Measurements from ENCODE around the gene IDH3G.

Gene IDH3G

DNA sequence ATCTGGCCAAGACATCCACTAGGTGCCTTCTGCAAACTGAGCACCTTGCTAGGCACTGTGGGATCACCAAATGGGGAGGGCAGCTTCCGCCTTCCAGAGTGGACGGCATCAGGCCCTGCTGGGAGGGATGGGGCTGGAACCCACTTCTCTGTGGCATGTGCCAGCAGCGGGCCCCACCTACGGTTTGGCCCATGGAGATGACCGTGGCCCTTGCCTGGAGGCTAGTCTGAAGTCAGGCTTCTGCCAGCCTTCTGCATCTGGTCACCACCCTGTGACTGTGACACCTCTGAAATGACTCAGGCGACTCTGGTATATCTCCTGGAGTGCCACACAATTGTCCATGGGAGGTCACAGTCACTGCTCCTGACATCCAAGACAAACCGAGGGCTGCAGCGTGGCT is 7.5 kb upstream of the IDH3G start:
- Histone ChIP-seq H3K9ac (ENCODE audit: low read length in 2 of 2) (no peak overlapping the region), H3K4me3 (ENCODE audit: low read length in 2 of 2) (no peak overlapping the region), H3K9me3 (ENCODE audit: control insufficient read depth in 2 of 2, low read length in 2 of 2) (no peaks in the 10 kb centered on the region), H3K27me3 (ENCODE audit: control insufficient read depth in 1 of 2, insufficient read depth in 2 of 2, low read length in 2 of 2) (peaks cover 0 to 4% of the 10 kb centered on the region in 2 donors), H3K36me3 (ENCODE audit: control insufficient read depth in 2 of 2, insufficient read depth in 2 of 2, low read length in 2 of 2) (peaks cover 4 to 5% of the 10 kb centered on the region in 2 donors), H3K4me1 (ENCODE audit: control insufficient read depth, insufficient read depth, low read length) (no peaks in the 10 kb centered on the region), H3K27ac (ENCODE audit: low read length) (no peak overlapping the region)

DNA sequence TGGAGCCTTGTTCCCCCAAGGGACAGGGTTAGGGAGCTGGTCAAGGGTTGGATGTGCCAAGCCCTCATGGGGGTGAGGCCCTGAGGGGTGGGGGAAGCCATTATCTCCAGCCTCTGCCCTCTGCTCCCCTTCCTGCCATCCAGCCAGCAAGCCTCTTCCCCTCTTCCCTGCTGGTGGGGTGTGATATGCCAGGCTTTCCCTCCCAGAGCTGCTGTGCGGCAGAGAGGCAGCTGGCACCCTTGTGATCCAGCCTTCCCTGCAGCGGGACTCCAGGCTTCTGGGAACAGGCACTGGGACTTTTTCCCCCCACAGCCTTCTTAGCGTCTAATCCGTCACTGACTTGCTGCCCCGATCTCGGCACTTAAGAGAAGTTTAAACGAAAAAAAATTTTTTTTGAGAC is 6.6 kb upstream of the IDH3G start:
- H3K9ac ChIP-seq (ENCODE audit: low read length in 2 of 2) = no peak overlapping the region
- H3K27me3 ChIP-seq (ENCODE audit: control insufficient read depth in 1 of 2, insufficient read depth in 2 of 2, low read length in 2 of 2) = peaks cover 0 to 4% of the 10 kb centered on the region in 2 donors
- H3K9me3 ChIP-seq (ENCODE audit: control insufficient read depth in 2 of 2, low read length in 2 of 2) = no peaks in the 10 kb centered on the region
- H3K27ac ChIP-seq (ENCODE audit: low read length) = no peak overlapping the region
- H3K4me3 ChIP-seq (ENCODE audit: low read length in 2 of 2) = no peak overlapping the region
- peaks cover 4 to 7% of the 10 kb centered on the region in 2 donors for H3K36me3 ChIP-seq (ENCODE audit: control insufficient read depth in 2 of 2, insufficient read depth in 2 of 2, low read length in 2 of 2)
- peaks cover 9% of the 10 kb centered on the region for H3K4me1 ChIP-seq (ENCODE audit: control insufficient read depth, insufficient read depth, low read length)

DNA sequence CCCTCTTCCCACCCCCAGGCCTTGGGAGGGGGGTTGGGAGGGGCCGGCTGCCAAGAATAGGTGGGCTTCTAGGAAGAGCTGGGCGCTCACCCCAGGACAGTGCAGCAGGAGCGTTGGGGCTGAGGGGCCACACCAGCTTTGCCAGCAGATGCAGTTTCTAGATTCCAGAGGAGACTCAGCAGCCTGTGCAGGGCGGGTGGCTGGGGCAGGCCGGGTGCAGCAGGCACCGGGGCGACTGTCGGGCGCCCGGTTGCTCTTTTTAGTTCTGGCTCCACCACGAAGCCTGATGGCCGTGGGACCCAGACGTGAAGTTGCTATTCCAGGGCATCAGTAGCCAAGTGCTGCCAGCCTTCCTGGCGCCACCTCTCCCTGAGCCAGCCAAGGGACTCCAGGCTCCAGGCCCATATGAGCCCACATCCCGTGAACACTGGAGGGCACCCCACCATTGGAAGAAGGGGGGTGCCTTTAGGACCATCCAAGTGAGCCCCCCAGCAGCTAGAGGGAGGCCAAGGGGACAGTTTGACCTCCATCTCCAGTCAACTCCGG is 6.1 kb upstream of the IDH3G start:
- no peak overlapping the region for H3K27ac ChIP-seq (ENCODE audit: low read length)
- no peak overlapping the region for H3K9ac ChIP-seq (ENCODE audit: low read length in 2 of 2)
- H3K4me3 ChIP-seq (ENCODE audit: low read length in 2 of 2) = no peak overlapping the region
- peaks cover 0 to 4% of the 10 kb centered on the region in 2 donors for H3K27me3 ChIP-seq (ENCODE audit: control insufficient read depth in 1 of 2, insufficient read depth in 2 of 2, low read length in 2 of 2)
- peaks cover 4 to 7% of the 10 kb centered on the region in 2 donors for H3K36me3 ChIP-seq (ENCODE audit: control insufficient read depth in 2 of 2, insufficient read depth in 2 of 2, low read length in 2 of 2)
- no peaks in the 10 kb centered on the region for H3K9me3 ChIP-seq (ENCODE audit: control insufficient read depth in 2 of 2, low read length in 2 of 2)
- peaks cover 14% of the 10 kb centered on the region for H3K4me1 ChIP-seq (ENCODE audit: control insufficient read depth, insufficient read depth, low read length)

DNA sequence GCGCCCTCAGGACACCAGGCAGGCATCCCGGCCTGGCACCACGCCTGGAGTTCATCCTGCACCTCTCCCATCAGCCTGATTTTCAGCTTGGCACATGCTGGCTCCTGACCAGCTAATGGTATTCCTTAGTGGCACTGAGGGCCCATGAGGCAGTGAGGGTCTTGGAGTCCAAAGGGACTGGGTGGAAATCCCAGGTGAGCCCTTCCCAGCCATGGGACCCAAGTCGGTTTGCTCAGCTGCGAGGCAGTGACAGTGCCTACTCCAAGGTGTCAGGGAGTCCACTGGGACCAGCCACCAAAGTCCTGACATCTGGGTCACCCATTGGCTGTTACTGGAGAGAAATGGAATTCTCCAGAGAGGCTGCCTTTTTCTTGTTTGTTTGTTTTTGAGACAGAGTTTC is 5.2 kb upstream of the IDH3G start:
- peaks cover 0 to 4% of the 10 kb centered on the region in 2 donors for H3K27me3 ChIP-seq (ENCODE audit: control insufficient read depth in 1 of 2, insufficient read depth in 2 of 2, low read length in 2 of 2)
- H3K9ac ChIP-seq (ENCODE audit: low read length in 2 of 2) = no peak overlapping the region
- H3K4me3 ChIP-seq (ENCODE audit: low read length in 2 of 2) = no peak overlapping the region
- peaks cover 18% of the 10 kb centered on the region for H3K4me1 ChIP-seq (ENCODE audit: control insufficient read depth, insufficient read depth, low read length)
- H3K36me3 ChIP-seq (ENCODE audit: control insufficient read depth in 2 of 2, insufficient read depth in 2 of 2, low read length in 2 of 2) = peaks cover 4 to 7% of the 10 kb centered on the region in 2 donors
- H3K9me3 ChIP-seq (ENCODE audit: control insufficient read depth in 2 of 2, low read length in 2 of 2) = no peaks in the 10 kb centered on the region
- no peak overlapping the region for H3K27ac ChIP-seq (ENCODE audit: low read length)

DNA sequence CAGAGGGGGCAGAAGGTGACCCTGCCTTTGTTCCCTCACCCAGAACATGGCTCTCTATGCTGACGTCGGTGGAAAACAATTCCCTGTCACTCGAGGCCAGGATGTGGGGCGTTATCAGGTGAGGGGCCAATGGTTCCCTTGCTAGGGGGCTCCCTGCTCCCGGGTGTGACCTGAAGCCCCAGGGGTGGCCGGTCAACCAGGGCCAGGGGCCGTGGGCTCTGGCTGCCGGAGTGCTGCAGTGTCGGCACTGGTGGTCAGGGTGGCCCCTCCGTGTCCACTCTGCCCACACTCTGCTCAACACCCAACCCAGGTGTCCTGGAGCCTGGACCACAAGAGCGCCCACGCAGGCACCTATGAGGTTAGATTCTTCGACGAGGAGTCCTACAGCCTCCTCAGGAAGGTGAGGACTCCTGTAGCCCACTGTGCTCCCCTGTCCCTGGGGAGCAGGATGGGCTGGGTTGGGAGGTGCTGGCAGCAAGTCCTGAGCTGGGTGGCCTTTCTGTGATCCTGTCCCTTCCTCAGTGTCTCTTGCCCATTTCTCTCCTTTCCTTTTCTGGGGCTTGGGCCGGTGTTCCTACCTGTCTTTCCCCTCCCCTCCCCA is 3.3 kb upstream of the IDH3G start:
- H3K27ac ChIP-seq (ENCODE audit: low read length) = no peak overlapping the region
- H3K36me3 ChIP-seq (ENCODE audit: control insufficient read depth in 2 of 2, insufficient read depth in 2 of 2, low read length in 2 of 2) = peaks cover 4 to 7% of the 10 kb centered on the region in 2 donors
- H3K9ac ChIP-seq (ENCODE audit: low read length in 2 of 2) = no peak overlapping the region
- no peak overlapping the region for H3K4me3 ChIP-seq (ENCODE audit: low read length in 2 of 2)
- no peaks in the 10 kb centered on the region for H3K9me3 ChIP-seq (ENCODE audit: control insufficient read depth in 2 of 2, low read length in 2 of 2)
- peaks cover 0 to 4% of the 10 kb centered on the region in 2 donors for H3K27me3 ChIP-seq (ENCODE audit: control insufficient read depth in 1 of 2, insufficient read depth in 2 of 2, low read length in 2 of 2)
- peaks cover 27% of the 10 kb centered on the region for H3K4me1 ChIP-seq (ENCODE audit: control insufficient read depth, insufficient read depth, low read length)

DNA sequence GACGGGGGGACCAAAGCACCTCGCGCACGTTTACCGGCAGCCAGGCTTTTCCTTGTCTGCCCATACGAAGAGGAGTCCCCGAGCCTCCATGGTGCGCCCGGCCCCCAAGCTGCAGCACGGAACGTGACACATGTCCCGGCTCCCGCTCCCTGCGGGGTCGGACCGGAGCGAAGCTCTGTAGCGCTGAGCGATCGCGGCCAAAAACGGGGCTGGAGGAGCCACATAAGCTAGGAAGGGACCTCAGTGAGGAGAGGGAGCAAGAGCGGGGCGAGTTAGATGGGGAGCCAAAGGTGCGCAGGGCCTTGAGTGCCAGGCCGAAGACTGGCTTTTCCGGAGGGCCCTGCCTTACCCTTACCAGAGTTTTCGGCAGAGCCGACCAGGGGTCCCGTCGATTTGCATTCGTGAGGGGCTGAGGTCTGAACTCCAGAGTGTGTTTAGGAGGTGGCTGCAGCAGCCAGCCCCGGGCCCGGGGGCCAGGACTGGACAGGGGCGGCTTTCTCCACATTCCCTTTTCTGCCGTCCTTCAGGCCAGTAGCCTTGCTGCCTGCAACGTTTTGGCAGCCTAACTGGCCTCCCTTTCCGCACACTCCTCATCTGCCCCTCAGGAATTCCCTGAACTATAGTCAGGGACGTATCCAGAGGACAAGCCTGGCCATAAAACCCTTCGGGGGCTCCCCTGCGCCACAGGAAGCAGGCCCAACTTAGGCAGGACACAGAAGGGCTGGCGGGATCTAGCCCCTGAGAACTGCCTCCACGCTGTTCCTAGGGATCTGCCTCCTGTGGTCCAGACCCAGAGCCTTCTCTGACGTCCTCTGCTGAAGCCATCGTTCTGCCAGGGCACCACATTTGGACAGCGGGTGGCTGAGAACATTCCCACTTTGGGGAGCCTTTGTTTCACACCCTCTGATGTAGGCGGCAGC is 982 bp upstream of the IDH3G start:
- Histone ChIP-seq H3K4me1 (ENCODE audit: control insufficient read depth, insufficient read depth, low read length) (peaks cover 39% of the 10 kb centered on the region), H3K27me3 (ENCODE audit: control insufficient read depth in 1 of 2, insufficient read depth in 2 of 2, low read length in 2 of 2) (peaks cover 0 to 5% of the 10 kb centered on the region in 2 donors), H3K27ac (ENCODE audit: low read length) (peak overlapping the region; percentile 86), H3K36me3 (ENCODE audit: control insufficient read depth in 2 of 2, insufficient read depth in 2 of 2, low read length in 2 of 2) (peaks cover 4 to 7% of the 10 kb centered on the region in 2 donors), H3K9ac (ENCODE audit: low read length in 2 of 2) (peak overlapping the region; percentile 73 to 74), H3K4me3 (ENCODE audit: low read length in 2 of 2) (peak overlapping the region; percentile 63 to 83), H3K9me3 (ENCODE audit: control insufficient read depth in 2 of 2, low read length in 2 of 2) (no peaks in the 10 kb centered on the region)

DNA sequence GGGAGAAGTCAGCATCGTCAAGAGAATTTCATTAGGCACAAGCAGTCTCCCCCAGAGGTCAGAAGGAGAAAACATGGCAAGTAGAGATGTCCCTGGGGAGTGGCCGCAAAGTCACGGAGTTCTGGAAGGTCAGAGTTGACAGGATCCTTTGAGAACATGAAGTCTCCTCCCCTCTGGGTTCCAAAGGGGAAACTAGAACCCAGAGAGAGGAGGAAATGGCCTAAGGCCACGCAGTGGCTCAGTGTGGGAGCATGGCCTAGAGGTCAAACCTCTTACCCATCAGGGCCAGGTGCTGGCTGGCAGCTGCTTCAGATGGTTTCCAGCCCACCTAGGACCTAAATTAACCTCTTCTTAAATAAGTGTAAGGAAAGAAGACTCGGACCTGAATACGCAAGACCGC is 884 bp downstream of the IDH3G start:
- peak overlapping the region; percentile 86 to 91 for H3K9ac ChIP-seq (ENCODE audit: low read length in 2 of 2)
- peaks cover 0 to 5% of the 10 kb centered on the region in 2 donors for H3K27me3 ChIP-seq (ENCODE audit: control insufficient read depth in 1 of 2, insufficient read depth in 2 of 2, low read length in 2 of 2)
- no peaks in the 10 kb centered on the region for H3K9me3 ChIP-seq (ENCODE audit: control insufficient read depth in 2 of 2, low read length in 2 of 2)
- H3K36me3 ChIP-seq (ENCODE audit: control insufficient read depth in 2 of 2, insufficient read depth in 2 of 2, low read length in 2 of 2) = peaks cover 4 to 8% of the 10 kb centered on the region in 2 donors
- H3K27ac ChIP-seq (ENCODE audit: low read length) = peak overlapping the region; percentile 86
- peaks cover 39% of the 10 kb centered on the region for H3K4me1 ChIP-seq (ENCODE audit: control insufficient read depth, insufficient read depth, low read length)
- peak overlapping the region; percentile 75 to 83 for H3K4me3 ChIP-seq (ENCODE audit: low read length in 2 of 2)

DNA sequence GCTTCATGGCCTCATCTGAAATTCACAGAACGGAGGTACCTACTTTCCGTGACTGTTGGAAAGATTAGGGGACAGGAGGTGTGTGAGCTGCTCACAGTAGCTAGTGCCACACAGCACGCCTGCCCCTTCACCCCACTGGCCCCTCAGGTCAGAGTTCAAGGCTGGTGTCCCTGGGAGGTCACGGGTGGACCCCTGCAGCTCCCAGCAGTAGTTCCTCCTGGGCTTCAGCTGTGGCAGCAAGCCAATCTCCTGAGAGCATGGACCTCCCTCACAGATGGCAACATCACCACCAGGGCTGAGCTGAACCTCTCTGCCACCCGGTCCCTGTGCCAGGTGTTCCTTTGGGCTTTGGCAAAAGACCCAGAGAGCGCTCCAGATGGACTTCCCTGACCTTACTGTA is 1.8 kb downstream of the IDH3G start:
- no peak overlapping the region for H3K9ac ChIP-seq (ENCODE audit: low read length in 2 of 2)

DNA sequence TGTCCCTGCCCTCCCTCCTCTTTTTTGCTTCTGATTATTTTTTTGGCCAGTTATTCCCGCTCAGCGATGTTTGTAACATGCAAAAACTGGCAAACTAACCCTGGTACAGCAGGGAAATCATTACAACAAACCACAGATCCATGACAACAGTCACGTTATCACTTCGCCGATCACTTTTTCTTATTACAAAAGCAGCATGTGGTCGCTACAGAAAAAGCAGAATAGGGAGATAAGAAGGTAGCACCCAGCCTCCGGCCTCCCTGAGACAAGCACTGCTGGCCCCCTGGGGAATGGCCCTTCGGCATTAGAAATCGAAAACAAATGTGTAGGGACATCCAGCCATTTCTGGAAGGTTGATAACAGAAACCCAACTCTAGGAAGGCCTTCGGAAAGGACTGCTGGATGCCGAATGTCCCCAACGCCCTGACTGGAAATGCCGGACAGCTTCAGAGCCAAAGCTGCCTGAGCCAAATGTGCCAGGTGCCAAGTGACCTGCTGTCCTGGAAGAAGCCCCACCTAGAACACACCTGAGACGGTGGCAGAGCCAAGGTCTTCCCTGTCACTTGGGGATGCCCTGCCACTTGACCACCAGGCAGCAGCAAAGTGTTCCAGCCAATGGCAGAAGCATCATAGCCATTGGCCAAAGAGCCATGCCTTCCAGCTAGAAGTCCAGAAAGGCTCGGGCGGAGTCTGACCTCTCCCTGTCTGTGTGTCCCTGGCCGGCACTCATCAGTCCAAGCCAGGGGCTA is 2.9 kb downstream of the IDH3G start:
- H3K36me3 ChIP-seq (ENCODE audit: control insufficient read depth in 2 of 2, insufficient read depth in 2 of 2, low read length in 2 of 2) = peaks cover 0 to 10% of the 10 kb centered on the region in 2 donors

More for the DNA sequence above, 1.8 kb downstream of the IDH3G start:
- H3K27me3 ChIP-seq (ENCODE audit: control insufficient read depth in 1 of 2, insufficient read depth in 2 of 2, low read length in 2 of 2) = peaks cover 0 to 5% of the 10 kb centered on the region in 2 donors
- no peaks in the 10 kb centered on the region for H3K9me3 ChIP-seq (ENCODE audit: control insufficient read depth in 2 of 2, low read length in 2 of 2)
- no peak overlapping the region for H3K27ac ChIP-seq (ENCODE audit: low read length)
- peak overlapping the region in 1 of 2 donors; percentile 83 for H3K4me3 ChIP-seq (ENCODE audit: low read length in 2 of 2)
- peaks cover 39% of the 10 kb centered on the region for H3K4me1 ChIP-seq (ENCODE audit: control insufficient read depth, insufficient read depth, low read length)
- H3K36me3 ChIP-seq (ENCODE audit: control insufficient read depth in 2 of 2, insufficient read depth in 2 of 2, low read length in 2 of 2) = peaks cover 0 to 10% of the 10 kb centered on the region in 2 donors

DNA sequence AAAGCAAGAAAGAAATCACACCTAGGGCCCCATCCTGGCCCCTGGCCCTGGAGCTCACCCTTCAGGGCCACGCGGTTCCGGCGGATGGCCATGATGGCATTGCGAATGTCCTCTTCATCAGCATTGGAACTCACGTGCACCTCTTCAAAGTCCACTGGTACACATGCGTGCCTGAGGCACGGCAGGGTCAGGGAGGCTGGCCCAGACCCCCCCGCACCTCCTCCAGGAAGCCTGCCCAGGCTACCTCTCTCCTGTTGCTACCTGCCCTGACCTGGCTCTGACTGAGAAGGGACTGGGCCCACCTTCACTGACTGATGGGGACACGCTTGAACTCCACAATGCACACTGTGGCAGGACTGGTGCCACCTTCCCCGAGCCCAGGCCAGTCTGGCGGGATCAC is 4.5 kb downstream of the IDH3G start:
- H3K27ac ChIP-seq (ENCODE audit: low read length) = no peak overlapping the region

More for the DNA sequence above, 2.9 kb downstream of the IDH3G start:
- Histone ChIP-seq H3K9ac (ENCODE audit: low read length in 2 of 2) (no peak overlapping the region), H3K27ac (ENCODE audit: low read length) (no peak overlapping the region), H3K4me1 (ENCODE audit: control insufficient read depth, insufficient read depth, low read length) (peaks cover 36% of the 10 kb centered on the region), H3K4me3 (ENCODE audit: low read length in 2 of 2) (no peak overlapping the region), H3K27me3 (ENCODE audit: control insufficient read depth in 1 of 2, insufficient read depth in 2 of 2, low read length in 2 of 2) (peaks cover 0 to 5% of the 10 kb centered on the region in 2 donors), H3K9me3 (ENCODE audit: control insufficient read depth in 2 of 2, low read length in 2 of 2) (no peaks in the 10 kb centered on the region)

More for the DNA sequence above, 4.5 kb downstream of the IDH3G start:
- Histone ChIP-seq H3K9me3 (ENCODE audit: control insufficient read depth in 2 of 2, low read length in 2 of 2) (no peaks in the 10 kb centered on the region), H3K27me3 (ENCODE audit: control insufficient read depth in 1 of 2, insufficient read depth in 2 of 2, low read length in 2 of 2) (peaks cover 0 to 5% of the 10 kb centered on the region in 2 donors), H3K4me1 (ENCODE audit: control insufficient read depth, insufficient read depth, low read length) (peaks cover 21% of the 10 kb centered on the region), H3K36me3 (ENCODE audit: control insufficient read depth in 2 of 2, insufficient read depth in 2 of 2, low read length in 2 of 2) (peaks cover 0 to 10% of the 10 kb centered on the region in 2 donors), H3K4me3 (ENCODE audit: low read length in 2 of 2) (no peak overlapping the region), H3K9ac (ENCODE audit: low read length in 2 of 2) (no peak overlapping the region)
